Neuronal stem cell (in vitro differentiated cells): ENCODE measurements around the gene SNRPB. TPM values are rescaled to one million over a fixed set of nuclear protein-coding genes. Genes with fewer than 3 reads are reported as not detected.

Experiments
- small RNA-seq: library from polyadenylated mRNA; stranded (forward); fragments of <200 nt; extraction: miRNeasy Mini kit (QIAGEN cat#:217004); gene quantifications from one replicate; pipeline ENCODE3, GENCODE V24; 2013; ENCODE audit not compliant: insufficient read depth

Gene SNRPB

Small RNAs within 50 kb of the gene (small RNA-seq; reads per million reads assigned to genes)
- not detected for gene RF00019
